Measurements from ENCODE around the gene NBAS. TPM values are rescaled to one million over a fixed set of nuclear protein-coding genes. Genes with fewer than 3 reads are reported as not detected.

The NBAS gene
- total RNA-seq, 1 experiment from 2014 or later, result 32.5 TPM

- H3K9ac ChIP-seq (ENCODE audit: extremely low read depth, insufficient read length, low read length), result no peak overlapping the region
- no peak overlapping the region for H3K27ac ChIP-seq (ENCODE audit: insufficient read length, low read depth, low read length)
- no peak overlapping the region for H3K14ac ChIP-seq (ENCODE audit: insufficient read depth, low read length)
- H3K36me3 Mint-ChIP-seq (ENCODE audit: insufficient read depth in 1 of 3, low read depth in 3 of 3), result peaks cover 0 to 4% (median 2%) of the 10 kb centered on the region in 3 experiments; a peak in 3 of 7 replicates
- no peaks in the 10 kb centered on the region for H3K79me2 ChIP-seq (ENCODE audit: insufficient read depth, low read length)
- H3K4me3 Mint-ChIP-seq, result no peak overlapping the region
- no peaks in the 10 kb centered on the region for H3K9me3 ChIP-seq (ENCODE audit: control insufficient read depth, low read depth, low read length)
- H2BK120ac ChIP-seq (ENCODE audit: low read depth, low read length, poor library complexity, severe bottlenecking), result no peak overlapping the region
- no peak overlapping the region for H3K23ac ChIP-seq (ENCODE audit: insufficient read length, low read depth, low read length)
- H3K4me1 Mint-ChIP-seq, result peaks cover 7 to 9% of the 10 kb centered on the region in 2 experiments
- H2BK12ac ChIP-seq (ENCODE audit: insufficient read length, low read depth, low read length), result no peak overlapping the region
- WGBS (ENCODE audit: extremely low coverage, insufficient read length, low lambda C conversion rate), result no CpG with 5 or more reads among the region's 6 CpGs
- no peak overlapping the region for H3K4ac ChIP-seq (ENCODE audit: low read depth, low read length)
- no peak overlapping the region for H4K8ac ChIP-seq (replicated peaks; ENCODE audit: insufficient read length, low read depth, low read length)
- TF ChIP-seq CTCF (conservative IDR thresholded peaks at IDR 0.05), result no peak
- H3K56ac ChIP-seq (ENCODE audit: insufficient read length, low read depth, low read length), result no peak overlapping the region
- H3K9me3 Mint-ChIP-seq, result peaks cover 2 to 3% of the 10 kb centered on the region in 2 experiments; a peak in 4 of 5 replicates
- H3K27me3 Mint-ChIP-seq (ENCODE audit: low read depth), result peaks cover 3% of the 10 kb centered on the region
- no peak overlapping the region for H3K27ac Mint-ChIP-seq
- no peak overlapping the region for H4K91ac ChIP-seq (ENCODE audit: insufficient read length, low read depth, low read length)
- no peak overlapping the region for H2BK15ac ChIP-seq (ENCODE audit: low read depth, low read length)
- no peak overlapping the region for H4K5ac ChIP-seq (ENCODE audit: insufficient read length, low read depth, low read length)
- no peaks in the 10 kb centered on the region for H3K4me1 ChIP-seq (ENCODE audit: insufficient read depth, low read length)
- no peak overlapping the region for H3T11ph ChIP-seq (ENCODE audit: low read length)
- DNase-seq, result no peak
- H2BK20ac ChIP-seq (ENCODE audit: low read depth, low read length, poor library complexity, severe bottlenecking), result no peak overlapping the region
- H2AK5ac ChIP-seq (ENCODE audit: insufficient read length, low read length), result no peak overlapping the region
- H4K20me1 ChIP-seq (ENCODE audit: control insufficient read depth, insufficient read depth, insufficient read length), result no peaks in the 10 kb centered on the region
- H2AFZ ChIP-seq (ENCODE audit: low read length), result no peak overlapping the region
- H3K4me2 ChIP-seq (ENCODE audit: insufficient read depth, insufficient read length, low read length), result no peak overlapping the region
- no peaks in the 10 kb centered on the region for H3K23me2 ChIP-seq (ENCODE audit: insufficient read length, low read depth, low read length, poor library complexity, severe bottlenecking)
- H3K27me3 ChIP-seq (ENCODE audit: insufficient read depth, low read length), result no peaks in the 10 kb centered on the region
- no peak overlapping the region for H3K18ac ChIP-seq (ENCODE audit: insufficient read length, low read depth, low read length)
- no peaks in the 10 kb centered on the region for H3K79me1 ChIP-seq (ENCODE audit: insufficient read depth, low read depth, low read length, poor library complexity, severe bottlenecking)
- no peak overlapping the region for H2BK5ac ChIP-seq (ENCODE audit: insufficient read length, low read length)
These were observed 424.5 kb downstream of the NBAS start for GRCh38 chr2:15136639-15137038.
